ENCODE results near the gene FBXL14. TPM values are rescaled to one million over a fixed set of nuclear protein-coding genes. Genes with fewer than 3 reads are reported as not detected.

FBXL14 gene
- total RNA-seq, 1 experiment from 2014 or later = 19.4 TPM

- intact Hi-C loops (cut with micrococcal nuclease; ENCODE audit: unreplicated experiment) = loop anchor here (1.0 to 10.0 kb wide), 2 partner anchors 369 to 465 kb away; no protein-coding TSS in a partner anchor
- Mint-ChIP-seq H3K9me3 (ENCODE audit: low read depth, unreplicated experiment) (no peaks in the 10 kb centered on the region), H3K36me3 (ENCODE audit: insufficient read depth, unreplicated experiment) (no peaks in the 10 kb centered on the region), H3K4me3 (ENCODE audit: low read depth, unreplicated experiment) (no peak overlapping the region), H3K27ac (ENCODE audit: unreplicated experiment) (no peak overlapping the region), H3K4me1 (ENCODE audit: low read depth, unreplicated experiment) (peaks cover 3% of the 10 kb centered on the region), H3K27me3 (ENCODE audit: unreplicated experiment) (no peaks in the 10 kb centered on the region)
- TF ChIP-seq CTCF (IDR thresholded peaks at IDR 0.05; ENCODE audit: unreplicated experiment) = peak; percentile 75
- CTCF ChIA-PET = interaction anchor here (0.6 to 3.2 kb wide), 9 partner anchors 9 to 732 kb away, joined by 3 to 55 read pairs (median 3); no protein-coding TSS in a partner anchor
- peak; percentile 73 for DNase-seq
- BruUV-seq (replicated peaks) = no TSS peak
These were observed 10.8 kb downstream of the FBXL14 start for GRCh38 chr12:1583421-1584078.

- no peaks in the 10 kb centered on the region for H3K27me3 Mint-ChIP-seq (ENCODE audit: unreplicated experiment)
These were observed 11.7 kb downstream of the FBXL14 start for GRCh38 chr12:1582709-1583050.

GRCh38 chr12:1581973-1582708 lies 12.2 kb downstream of the FBXL14 start:
- H3K27me3 Mint-ChIP-seq (ENCODE audit: unreplicated experiment) = no peaks in the 10 kb centered on the region
- no peak overlapping the region for H3K4me3 Mint-ChIP-seq (ENCODE audit: low read depth, unreplicated experiment)
- no peak for DNase-seq
- intact Hi-C loops (cut with micrococcal nuclease; ENCODE audit: unreplicated experiment) = loop anchor here (10.0 kb wide), 1 partner anchor 367 kb away; no protein-coding TSS in a partner anchor
- no peak overlapping the region for H3K27ac Mint-ChIP-seq (ENCODE audit: unreplicated experiment)
- no peaks in the 10 kb centered on the region for H3K9me3 Mint-ChIP-seq (ENCODE audit: low read depth, unreplicated experiment)
- H3K4me1 Mint-ChIP-seq (ENCODE audit: low read depth, unreplicated experiment) = no peaks in the 10 kb centered on the region
- CTCF ChIA-PET = interaction anchor here (3.2 kb wide), 1 partner anchor 464 kb away, joined by 55 read pairs; no protein-coding TSS in a partner anchor
- no peaks in the 10 kb centered on the region for H3K36me3 Mint-ChIP-seq (ENCODE audit: insufficient read depth, unreplicated experiment)
- no TSS peak for BruUV-seq (replicated peaks)
- TF ChIP-seq CTCF (IDR thresholded peaks at IDR 0.05; ENCODE audit: unreplicated experiment) = no peak

More at GRCh38 chr12:1582709-1583050, 11.7 kb downstream of the FBXL14 start:
- CTCF ChIA-PET = interaction anchor here (1.2 to 3.2 kb wide), 5 partner anchors 10 to 464 kb away, joined by 3 to 55 read pairs (median 5); no protein-coding TSS in a partner anchor
- Mint-ChIP-seq H3K36me3 (ENCODE audit: insufficient read depth, unreplicated experiment) (no peaks in the 10 kb centered on the region), H3K27ac (ENCODE audit: unreplicated experiment) (no peak overlapping the region), H3K9me3 (ENCODE audit: low read depth, unreplicated experiment) (no peaks in the 10 kb centered on the region), H3K4me1 (ENCODE audit: low read depth, unreplicated experiment) (no peaks in the 10 kb centered on the region), H3K4me3 (ENCODE audit: low read depth, unreplicated experiment) (no peak overlapping the region)
- no peak for TF ChIP-seq CTCF (IDR thresholded peaks at IDR 0.05; ENCODE audit: unreplicated experiment)
- no TSS peak for BruUV-seq (replicated peaks)
- DNase-seq = no peak
- intact Hi-C loops (cut with micrococcal nuclease; ENCODE audit: unreplicated experiment) = loop anchor here (1.0 to 10.0 kb wide), 2 partner anchors 368 to 464 kb away; no protein-coding TSS in a partner anchor

- no peak for TF ChIP-seq CTCF (IDR thresholded peaks at IDR 0.05; ENCODE audit: unreplicated experiment)
- peaks cover 16% of the 10 kb centered on the region for H3K4me1 Mint-ChIP-seq (ENCODE audit: low read depth, unreplicated experiment)
- DNase-seq = no peak
These were observed 13.9 kb downstream of the FBXL14 start for GRCh38 chr12:1580526-1580925.

More at GRCh38 chr12:1580526-1580925, 13.9 kb downstream of the FBXL14 start:
- no peaks in the 10 kb centered on the region for H3K9me3 Mint-ChIP-seq (ENCODE audit: low read depth, unreplicated experiment)
- no peak overlapping the region for H3K4me3 Mint-ChIP-seq (ENCODE audit: low read depth, unreplicated experiment)
- CTCF ChIA-PET = no interaction called here
- H3K27ac Mint-ChIP-seq (ENCODE audit: unreplicated experiment) = no peak overlapping the region
- no peaks in the 10 kb centered on the region for H3K27me3 Mint-ChIP-seq (ENCODE audit: unreplicated experiment)
- H3K36me3 Mint-ChIP-seq (ENCODE audit: insufficient read depth, unreplicated experiment) = no peaks in the 10 kb centered on the region
- BruUV-seq (replicated peaks) = no TSS peak
- intact Hi-C loops (cut with micrococcal nuclease; ENCODE audit: unreplicated experiment) = loop anchor here (10.0 kb wide), 1 partner anchor 366 kb away; no protein-coding TSS in a partner anchor
